Activated CD8-positive, alpha-beta T cell treated with anti-CD3 and anti-CD28 coated beads, Interleukin-2, amount 10 ng/mL, durations not matched to agents 7 days and 5 days (primary cell): ENCODE results near the gene WFDC8. TPM values are rescaled to one million over a fixed set of nuclear protein-coding genes. Genes with fewer than 3 reads are reported as not detected.
"Not testable (repeated sequence)": the region's sequence is repeated elsewhere in the genome, so short reads cannot be mapped to it uniquely, and the experiment has no call there.

ENCODE experiments used
- ATAC-seq: fragments of 150-1000 bp; cut with Tn5 transposase; one replicate; pipeline ENCODE4 v1.10.0; 2021; ENCODE audit warnings: moderate library complexity
- CTCF ChIA-PET: fragments of 350-600 bp; sonication (Branson Sonifier 250); formaldehyde crosslinking; loops from one replicate; lab custom pipeline; 2021; ENCODE audit warnings: antibody characterized with exemption; lab: Charles Lee
- POLR2A ChIA-PET: fragments of 350-600 bp; sonication (Branson Sonifier 250); formaldehyde crosslinking; loops from one replicate; lab custom pipeline; 2021; ENCODE audit warnings: antibody characterized with exemption; lab: Charles Lee
- DNase-seq: peaks from one replicate; pipeline ENCODE4 v3.0.0-alpha.2; 2020
- H3K27ac Mint-ChIP-seq: one replicate; pipeline ENCODE4 v1.8.0; 2021; ENCODE audit warnings: mild to moderate bottlenecking, mixed read lengths
- H3K27me3 Mint-ChIP-seq: one replicate; pipeline ENCODE4 v1.8.0; 2021; ENCODE audit warnings: low read depth, mixed read lengths
- H3K36me3 Mint-ChIP-seq: one replicate; pipeline ENCODE4 v1.8.0; 2021; ENCODE audit warnings: low read depth, mixed read lengths
- H3K4me1 Mint-ChIP-seq: one replicate; pipeline ENCODE4 v1.8.0; 2021; ENCODE audit warnings: low read depth, mixed read lengths
- H3K4me3 Mint-ChIP-seq: one replicate; pipeline ENCODE4 v1.8.0; 2021; ENCODE audit warnings: mild to moderate bottlenecking, mixed read lengths
- H3K9me3 Mint-ChIP-seq: one replicate; pipeline ENCODE4 v1.8.0; 2022; ENCODE audit warnings: mixed read lengths; ENCODE audit not compliant: insufficient read depth
- total RNA-seq, 2 experiments: library from RNA; stranded (reverse); gene quantifications; one replicate each; pipeline ENCODE4 v1.2.3, GENCODE V29; 2021

WFDC8 gene
- total RNA-seq, 2 experiments from 2014 or later = not detected

DNA sequence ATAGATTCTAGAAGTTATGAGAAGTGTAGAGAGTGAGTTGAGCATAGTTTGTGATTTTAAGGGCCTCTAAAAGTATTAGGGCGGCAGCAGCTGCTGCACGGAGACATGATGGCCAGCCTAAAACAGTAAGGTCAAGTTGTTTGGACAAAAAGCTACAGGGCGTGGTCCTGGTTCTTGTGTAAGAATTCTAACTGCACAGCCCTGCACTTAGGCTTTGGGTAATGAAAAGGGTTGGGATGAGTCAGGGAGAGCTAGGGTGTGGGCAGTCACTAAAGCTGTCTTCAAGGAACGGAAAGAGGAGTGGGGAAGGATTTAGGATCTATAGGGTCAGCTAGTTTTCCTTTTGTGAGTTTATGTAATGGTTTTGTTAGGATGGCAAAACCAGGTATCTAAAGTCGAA is 6.9 kb upstream of the WFDC8 start:
- H3K36me3 Mint-ChIP-seq, DNase-seq, ATAC-seq, H3K4me3 Mint-ChIP-seq, H3K4me1 Mint-ChIP-seq, H3K27ac Mint-ChIP-seq, POLR2A ChIA-PET, H3K9me3 Mint-ChIP-seq: not testable (repeated sequence)
- CTCF ChIA-PET = interaction anchor here (1.0 kb wide), 1 partner anchor 185 kb away, joined by 3 read pairs; no protein-coding TSS in a partner anchor
- H3K27me3 Mint-ChIP-seq = peaks cover 17% of the 10 kb centered on the region

DNA sequence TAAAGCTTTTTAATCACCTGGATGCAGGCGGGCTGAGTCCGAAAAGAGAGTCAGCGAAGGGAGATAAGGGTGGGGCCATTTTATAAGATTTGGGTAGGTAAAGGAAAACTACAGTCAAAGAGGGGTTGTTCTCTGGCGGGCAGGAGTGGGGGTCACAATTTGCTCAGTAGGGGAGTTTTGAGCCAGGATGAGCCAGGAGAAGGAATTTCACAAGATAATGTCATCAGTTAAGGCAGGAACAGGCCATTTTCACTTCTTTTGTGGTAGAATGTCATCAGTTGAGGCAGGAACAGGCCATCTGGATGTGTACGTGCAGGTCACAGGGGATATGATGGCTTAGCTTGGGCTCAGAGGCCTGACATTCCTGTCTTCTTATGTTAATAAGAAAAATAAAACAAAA is 5.2 kb upstream of the WFDC8 start:
- H3K4me1 Mint-ChIP-seq, H3K4me3 Mint-ChIP-seq, H3K27ac Mint-ChIP-seq, H3K36me3 Mint-ChIP-seq, DNase-seq, H3K9me3 Mint-ChIP-seq, POLR2A ChIA-PET, ATAC-seq: not testable (repeated sequence)
- H3K27me3 Mint-ChIP-seq = peaks cover 23% of the 10 kb centered on the region
- CTCF ChIA-PET = interaction anchor here (0.9 kb wide), 1 partner anchor 187 kb away, joined by 3 read pairs; no protein-coding TSS in a partner anchor

DNA sequence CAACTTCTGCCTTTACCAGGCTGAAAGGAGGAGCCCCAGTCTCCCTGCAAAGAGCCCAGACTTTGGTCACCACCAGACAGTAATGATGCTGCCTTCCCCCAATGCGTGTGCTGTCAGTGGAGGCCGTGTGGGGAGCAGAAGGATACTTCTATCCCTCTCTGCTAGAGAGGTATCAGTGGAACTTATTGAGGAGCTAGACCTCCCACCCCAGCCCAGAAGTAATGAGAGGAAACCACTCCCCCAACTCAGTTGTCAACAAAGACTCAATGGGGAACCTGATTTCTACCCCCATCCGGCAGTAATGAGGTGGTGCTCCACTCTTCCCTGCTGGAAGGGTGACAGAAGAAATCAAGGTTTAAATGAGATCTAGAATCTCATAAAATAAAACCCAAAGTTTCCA is 4.4 kb upstream of the WFDC8 start:
- Mint-ChIP-seq H3K36me3 (no peaks in the 10 kb centered on the region), H3K4me1 (no peaks in the 10 kb centered on the region), H3K27ac (no peak overlapping the region), H3K4me3 (no peak overlapping the region), H3K27me3 (peaks cover 25% of the 10 kb centered on the region), H3K9me3 (no peaks in the 10 kb centered on the region)
- CTCF ChIA-PET = interaction anchor here (1.5 kb wide), 1 partner anchor 188 kb away, joined by 5 read pairs; no protein-coding TSS in a partner anchor
- ATAC-seq = no peak
- POLR2A ChIA-PET = no interaction called here
- no peak for DNase-seq

DNA sequence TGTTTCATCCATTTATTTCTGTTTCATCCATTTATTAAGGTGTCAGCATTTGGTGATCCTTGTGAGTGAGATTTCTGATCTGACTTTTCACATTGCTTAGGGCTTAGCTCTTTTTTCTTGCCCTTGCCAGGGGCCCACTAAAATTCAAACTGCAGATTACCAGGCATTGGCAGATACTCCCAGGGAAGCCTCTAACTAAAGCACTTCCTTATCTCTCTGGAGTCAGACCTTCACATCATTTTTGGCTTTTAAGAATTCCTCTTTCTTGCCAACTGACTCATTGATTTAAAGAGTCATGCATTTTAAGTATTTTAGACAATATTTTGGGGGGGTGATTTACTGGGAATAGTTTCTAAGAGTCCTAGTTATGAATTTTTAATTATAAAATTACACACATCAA is 2.6 kb upstream of the WFDC8 start:
- peaks cover 25% of the 10 kb centered on the region for H3K27me3 Mint-ChIP-seq
- ATAC-seq (no peak), DNase-seq (no peak)
- H3K36me3 Mint-ChIP-seq = no peaks in the 10 kb centered on the region
- no peaks in the 10 kb centered on the region for H3K4me1 Mint-ChIP-seq
- ChIA-PET POLR2A (no interaction called here), CTCF (no interaction called here)
- H3K9me3 Mint-ChIP-seq = no peaks in the 10 kb centered on the region
- H3K4me3 Mint-ChIP-seq = no peak overlapping the region
- no peak overlapping the region for H3K27ac Mint-ChIP-seq

DNA sequence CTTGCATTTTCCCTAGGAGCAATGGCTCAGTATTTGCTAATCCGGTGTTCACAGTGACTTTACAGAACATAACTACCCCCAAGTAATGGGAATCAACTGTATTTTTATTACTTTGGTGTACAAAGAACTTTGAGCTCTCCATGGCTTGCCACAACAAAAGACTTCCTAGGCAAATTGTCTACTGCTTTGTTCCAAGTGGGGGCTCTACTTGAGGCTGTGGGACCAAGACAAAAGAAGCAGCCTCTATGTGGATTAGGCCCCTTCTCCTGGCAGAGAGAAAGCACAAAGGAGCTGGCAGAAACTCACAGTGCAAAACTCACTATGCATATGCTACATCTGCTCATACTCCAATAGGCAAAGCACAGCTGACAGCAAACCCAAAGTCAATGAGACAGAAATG is 853 bp downstream of the WFDC8 start:
- DNase-seq (no peak), ATAC-seq (no peak)
- H3K27me3 Mint-ChIP-seq = peaks cover 26% of the 10 kb centered on the region
- H3K4me3 Mint-ChIP-seq = no peak overlapping the region
- ChIA-PET CTCF (no interaction called here), POLR2A (no interaction called here)
- no peaks in the 10 kb centered on the region for H3K4me1 Mint-ChIP-seq
- H3K27ac Mint-ChIP-seq = no peak overlapping the region
- no peaks in the 10 kb centered on the region for H3K9me3 Mint-ChIP-seq
- no peaks in the 10 kb centered on the region for H3K36me3 Mint-ChIP-seq

DNA sequence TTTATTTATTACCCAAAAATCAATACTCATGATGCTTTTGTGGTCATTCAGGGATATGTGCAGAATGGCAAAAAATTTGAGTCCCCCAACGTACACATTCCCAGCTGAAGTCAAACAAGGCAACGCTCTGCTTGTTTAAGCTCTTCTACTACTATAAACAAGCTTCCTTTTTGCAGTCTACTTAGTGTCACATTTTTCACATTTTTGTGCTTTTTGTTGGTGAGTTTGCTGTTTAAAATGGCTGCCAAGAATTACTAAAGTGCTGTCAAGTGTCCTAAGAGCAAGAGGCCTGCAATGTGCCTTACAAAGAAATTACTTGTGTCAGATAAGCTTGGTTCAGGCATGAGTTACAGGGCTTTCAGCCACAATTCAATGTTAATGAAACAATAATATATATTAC is 2.1 kb downstream of the WFDC8 start:
- H3K27me3 Mint-ChIP-seq = peaks cover 27% of the 10 kb centered on the region
- no peak overlapping the region for H3K4me3 Mint-ChIP-seq
- ChIA-PET POLR2A (no interaction called here), CTCF (no interaction called here)
- H3K4me1 Mint-ChIP-seq = no peaks in the 10 kb centered on the region
- DNase-seq = no peak
- no peaks in the 10 kb centered on the region for H3K36me3 Mint-ChIP-seq
- H3K27ac Mint-ChIP-seq = no peak overlapping the region
- no peaks in the 10 kb centered on the region for H3K9me3 Mint-ChIP-seq
- no peak for ATAC-seq

DNA sequence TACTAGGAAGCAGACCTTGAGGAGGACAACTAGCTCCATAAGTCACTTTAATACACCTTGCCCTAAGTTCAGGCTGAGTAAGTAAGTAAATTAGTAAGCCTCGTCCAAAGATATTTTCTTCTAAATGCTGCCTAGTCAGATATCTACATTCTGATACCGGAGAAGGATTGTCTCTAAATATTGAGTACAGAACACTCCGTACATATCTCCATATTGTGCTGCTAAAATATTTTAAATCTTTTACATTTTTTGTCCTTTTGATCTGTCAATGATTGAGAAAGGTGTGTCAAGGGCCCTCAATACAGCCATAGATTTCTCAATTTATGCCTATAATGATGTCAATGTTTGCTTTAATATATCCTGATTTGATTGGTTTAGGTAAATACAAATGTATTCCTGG is 3.2 kb downstream of the WFDC8 start:
- DNase-seq (no peak), ATAC-seq (no peak)
- ChIA-PET CTCF (no interaction called here), POLR2A (no interaction called here)
- Mint-ChIP-seq H3K36me3 (no peaks in the 10 kb centered on the region), H3K27ac (no peak overlapping the region), H3K4me1 (no peaks in the 10 kb centered on the region), H3K4me3 (no peak overlapping the region), H3K27me3 (peaks cover 25% of the 10 kb centered on the region), H3K9me3 (no peaks in the 10 kb centered on the region)

DNA sequence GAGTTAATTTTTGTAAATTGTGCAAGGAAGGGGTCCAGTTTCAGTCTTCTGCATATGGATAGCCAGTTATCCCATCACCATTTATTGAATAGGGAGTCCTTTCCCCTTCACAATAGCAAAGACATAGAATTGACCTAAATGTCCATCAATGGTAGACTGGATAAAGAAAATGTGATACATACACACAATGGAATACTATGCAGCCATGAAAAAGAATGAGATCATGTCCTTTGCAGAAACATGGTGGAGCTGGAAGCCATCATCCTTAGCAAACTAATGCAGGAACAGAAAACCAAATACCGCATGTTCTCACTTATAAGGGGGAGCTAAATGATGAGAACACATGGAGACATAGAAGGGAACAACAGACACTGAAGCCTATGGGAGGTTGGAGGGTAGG is 9.4 kb downstream of the WFDC8 start:
- DNase-seq, H3K9me3 Mint-ChIP-seq, CTCF ChIA-PET, H3K27ac Mint-ChIP-seq, ATAC-seq, H3K4me1 Mint-ChIP-seq, H3K4me3 Mint-ChIP-seq, H3K36me3 Mint-ChIP-seq: not testable (repeated sequence)
- peaks cover 13% of the 10 kb centered on the region for H3K27me3 Mint-ChIP-seq
- POLR2A ChIA-PET = interaction anchor here (0.7 kb wide), 1 partner anchor 68 kb away, joined by 4 read pairs; no protein-coding TSS in a partner anchor

DNA sequence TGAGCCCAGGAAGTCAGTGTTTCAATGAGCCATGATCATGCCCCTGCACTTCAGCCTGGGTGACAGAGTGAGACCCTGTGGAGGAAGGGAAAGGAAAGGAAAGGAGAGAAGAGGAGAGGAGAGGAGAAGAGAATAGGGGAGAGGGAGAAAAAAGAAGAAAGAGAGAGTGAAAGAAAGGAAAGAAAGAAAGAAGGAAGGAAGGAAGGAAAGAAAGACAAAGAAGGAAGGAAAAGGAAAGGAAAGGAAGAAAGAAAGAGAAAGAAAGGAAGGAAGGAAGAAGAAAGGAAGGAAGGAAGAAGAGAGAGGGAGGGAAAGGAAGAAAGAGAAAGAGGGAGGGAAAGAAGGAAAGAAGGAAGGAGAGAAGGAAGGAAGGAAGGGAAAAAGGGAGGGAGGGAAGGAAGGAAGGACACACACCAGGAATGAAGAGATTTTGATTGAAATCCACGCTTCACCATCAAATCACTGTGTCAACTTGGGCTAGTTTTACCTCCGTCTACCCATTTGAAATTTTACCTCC is 14.3 kb downstream of the WFDC8 start:
- H3K4me1 Mint-ChIP-seq = no peaks in the 10 kb centered on the region
- ChIA-PET POLR2A (interaction anchor here (0.7 kb wide), 1 partner anchor 160 kb away, joined by 4 read pairs; no protein-coding TSS in a partner anchor), CTCF (no interaction called here)
- H3K9me3 Mint-ChIP-seq = no peaks in the 10 kb centered on the region
- ATAC-seq (no peak), DNase-seq (no peak)
- no peak overlapping the region for H3K4me3 Mint-ChIP-seq
- H3K27ac Mint-ChIP-seq = no peak overlapping the region
- H3K27me3 Mint-ChIP-seq = peaks cover 11% of the 10 kb centered on the region
- no peaks in the 10 kb centered on the region for H3K36me3 Mint-ChIP-seq

DNA sequence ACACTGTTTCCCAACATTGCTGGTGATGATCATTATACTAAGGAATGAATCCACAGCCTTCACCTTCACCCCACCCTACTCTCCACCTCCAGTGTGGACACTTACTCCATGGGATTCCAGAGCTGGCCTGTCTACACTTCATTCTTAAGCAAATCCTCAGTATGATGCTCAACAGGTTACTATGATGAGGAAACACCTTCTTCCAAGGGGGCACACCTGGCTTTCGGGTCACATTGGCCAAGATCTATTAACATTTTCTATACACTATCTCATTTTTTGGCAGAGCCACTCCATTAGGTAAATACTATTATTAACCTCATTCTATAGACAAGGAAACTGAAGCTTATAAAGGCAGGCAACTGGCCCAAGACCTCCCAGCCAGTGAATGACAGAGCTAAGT is 23.9 kb downstream of the WFDC8 start:
- DNase-seq = no peak
- CTCF ChIA-PET = no interaction called here
- H3K27ac Mint-ChIP-seq = no peak overlapping the region
- ATAC-seq = no peak
- no peaks in the 10 kb centered on the region for H3K9me3 Mint-ChIP-seq
- POLR2A ChIA-PET = no interaction called here
- H3K36me3 Mint-ChIP-seq = no peaks in the 10 kb centered on the region
- H3K4me1 Mint-ChIP-seq = no peaks in the 10 kb centered on the region
- H3K27me3 Mint-ChIP-seq = peaks cover 9% of the 10 kb centered on the region
- H3K4me3 Mint-ChIP-seq = no peak overlapping the region

DNA sequence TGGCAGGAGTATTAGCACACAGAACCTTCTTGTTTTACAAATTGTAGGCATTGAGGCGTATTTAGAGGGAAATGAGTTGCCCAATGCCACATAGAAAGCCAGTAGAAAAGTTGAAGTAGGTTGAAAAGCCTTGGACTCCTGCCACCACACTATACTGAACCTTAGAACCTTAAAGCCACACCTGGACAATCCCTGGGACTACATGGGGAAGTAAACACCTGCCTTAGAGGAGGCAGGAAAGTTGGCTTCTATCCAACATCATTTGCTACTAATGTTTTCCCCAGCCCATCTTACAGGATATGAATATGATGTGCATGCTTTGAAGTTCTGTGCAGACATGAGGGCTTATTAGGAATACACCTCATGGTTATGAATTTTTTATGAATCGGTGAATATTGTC is 26.6 kb downstream of the WFDC8 start:
- DNase-seq (no peak), ATAC-seq (no peak)
- Mint-ChIP-seq H3K4me1 (no peaks in the 10 kb centered on the region), H3K27me3 (peaks cover 14% of the 10 kb centered on the region), H3K4me3 (no peak overlapping the region), H3K27ac (no peak overlapping the region), H3K36me3 (no peaks in the 10 kb centered on the region), H3K9me3 (no peaks in the 10 kb centered on the region)
- ChIA-PET POLR2A (no interaction called here), CTCF (no interaction called here)

DNA sequence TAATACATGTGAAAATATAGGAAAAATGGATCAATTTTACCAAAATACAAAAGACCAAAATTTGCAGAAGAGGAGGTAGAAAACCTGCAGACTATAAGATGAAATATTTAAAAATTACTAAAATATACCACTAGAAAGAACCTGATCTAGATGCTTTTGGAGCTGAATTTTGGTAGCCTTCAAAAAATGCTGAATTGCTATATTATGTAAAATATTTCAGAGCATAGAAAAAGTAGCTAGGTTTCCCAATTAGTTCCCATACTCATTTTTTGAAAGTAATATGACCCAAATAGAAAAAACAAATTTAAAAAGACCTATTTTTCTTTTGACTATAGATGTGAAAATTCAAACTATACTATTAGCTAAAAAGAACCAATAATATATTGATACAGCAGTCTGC is 28.3 kb downstream of the WFDC8 start:
- ATAC-seq = no peak
- ChIA-PET POLR2A (no interaction called here), CTCF (no interaction called here)
- no peak overlapping the region for H3K27ac Mint-ChIP-seq
- peaks cover 14% of the 10 kb centered on the region for H3K27me3 Mint-ChIP-seq
- no peaks in the 10 kb centered on the region for H3K9me3 Mint-ChIP-seq
- no peaks in the 10 kb centered on the region for H3K36me3 Mint-ChIP-seq
- no peak for DNase-seq
- H3K4me1 Mint-ChIP-seq = no peaks in the 10 kb centered on the region
- H3K4me3 Mint-ChIP-seq = no peak overlapping the region

DNA sequence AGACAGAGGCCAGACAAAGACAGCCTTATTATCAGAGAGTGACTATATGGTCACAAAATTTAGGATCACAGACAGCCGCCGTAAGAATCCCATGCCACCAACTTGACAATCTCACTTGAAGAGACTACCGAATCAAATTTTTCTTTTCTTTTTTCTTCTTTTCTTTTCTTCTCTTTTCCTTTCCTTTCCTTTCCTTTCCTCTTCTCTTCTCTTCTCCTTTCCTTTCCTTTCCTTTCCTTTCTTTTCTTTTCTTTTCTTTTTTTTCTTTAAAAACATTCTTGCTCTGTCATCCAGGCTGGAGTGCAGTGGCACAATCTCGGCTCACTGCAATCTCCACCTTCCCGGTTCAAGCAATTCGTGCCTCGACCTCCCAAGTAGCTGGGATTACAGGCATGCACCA is 30.7 kb downstream of the WFDC8 start:
- ATAC-seq (no peak), DNase-seq (no peak)
- no peaks in the 10 kb centered on the region for H3K9me3 Mint-ChIP-seq
- no peak overlapping the region for H3K4me3 Mint-ChIP-seq
- ChIA-PET POLR2A (no interaction called here), CTCF (no interaction called here)
- no peaks in the 10 kb centered on the region for H3K4me1 Mint-ChIP-seq
- H3K36me3 Mint-ChIP-seq = no peaks in the 10 kb centered on the region
- peaks cover 24% of the 10 kb centered on the region for H3K27me3 Mint-ChIP-seq
- H3K27ac Mint-ChIP-seq = no peak overlapping the region
